ENCODE results near the gene PPM1H.
"Not testable (repeated sequence)": the region's sequence is repeated elsewhere in the genome, so short reads cannot be mapped to it uniquely, and the experiment has no call there.

Gene PPM1H

GRCh38 chr12:62738105-62738504 is 196.8 kb downstream of the PPM1H start:
- DNase-seq: no peak

- no peak for DNase-seq
Observed at GRCh38 chr12:62737615-62738014, 197.3 kb downstream of the PPM1H start.

- peak in 10 of 56 donors; percentile 6 to 40 (median 22) for DNase-seq
Observed at GRCh38 chr12:62737188-62737587, 197.8 kb downstream of the PPM1H start.

- no peak for DNase-seq
Observed at GRCh38 chr12:62736596-62736995, 198.4 kb downstream of the PPM1H start.

- DNase-seq: no peak
Observed at GRCh38 chr12:62732861-62733427, 202.0 kb downstream of the PPM1H start.

GRCh38 chr12:62731055-62731820 is 203.7 kb downstream of the PPM1H start:
- DNase-seq: peak in 1 of 56 donors; percentile 11

- no peak for DNase-seq
Observed at GRCh38 chr12:62730649-62731048, 204.3 kb downstream of the PPM1H start.

GRCh38 chr12:62729579-62730544 is 205.1 kb downstream of the PPM1H start:
- DNase-seq: not testable (repeated sequence)

- DNase-seq: no peak
Observed at GRCh38 chr12:62728741-62729140, 206.2 kb downstream of the PPM1H start.

GRCh38 chr12:62726471-62726980 is 208.4 kb downstream of the PPM1H start:
- DNase-seq: no peak

- no peak for DNase-seq
Observed at GRCh38 chr12:62725781-62726180, 209.2 kb downstream of the PPM1H start.

GRCh38 chr12:62724947-62725451 is 210.0 kb downstream of the PPM1H start:
- peak in 1 of 56 donors; percentile 18 for DNase-seq

- peak in 4 of 56 donors; percentile 5 to 34 (median 18) for DNase-seq
Observed at GRCh38 chr12:62724285-62724684, 210.7 kb downstream of the PPM1H start.

- DNase-seq: peak in 2 of 56 donors; percentile 7 to 20
Observed at GRCh38 chr12:62722971-62723680, 211.8 kb downstream of the PPM1H start.

- peak in 38 of 56 donors; percentile 10 to 71 (median 31) for DNase-seq
Observed at GRCh38 chr12:62720661-62721330, 214.2 kb downstream of the PPM1H start.

- no peak for DNase-seq
Observed at GRCh38 chr12:62720025-62720424, 214.9 kb downstream of the PPM1H start.

GRCh38 chr12:62718762-62719426 is 216.1 kb downstream of the PPM1H start:
- DNase-seq: no peak

- no peak for DNase-seq
Observed at GRCh38 chr12:62717643-62718042, 217.3 kb downstream of the PPM1H start.

GRCh38 chr12:62716866-62717525 is 218.0 kb downstream of the PPM1H start:
- DNase-seq: no peak
